K562 (cell line): ENCODE measurements around the gene PTGIS. TPM values are rescaled to one million over a fixed set of nuclear protein-coding genes. Genes with fewer than 3 reads are reported as not detected.

Source experiments
- PRDM10 ChIP-seq: fragments of 450-650 bp; IDR thresholded peaks from 2 replicates; pipeline ENCODE4 v1.6.1; 2018; ENCODE audit not compliant: partially characterized antibody
- polyA plus RNA-seq, 8 experiments: library from polyadenylated mRNA; depleted of rRNA in 4 of 8; stranded (reverse) in 5 of 8; unstranded in 3 of 8; fragments of >200 nt; fragmentation: Nextera tagmentation in 2 of 8; fragmentation: Illumina TruSeq in 1 of 8; extraction: Ambion mirVana in 2 of 8; extraction: Trizol in 1 of 8; gene quantifications; 2 replicates each; pipeline versions ENCODE4 v1.2.1 to v1.2.3, GENCODE V29; 2011 to 2014; ENCODE audit warnings: inconsistent platforms in 1 of 8, missing spikeins in 1 of 8
- total RNA-seq, 7 experiments: library from RNA; depleted of rRNA in 6 of 7; stranded (reverse); fragments of >200 nt in 6 of 7; fragmentation: Illumina TruSeq in 2 of 7; extraction: Trizol in 2 of 7; gene quantifications; 2 replicates each; pipeline versions ENCODE4 v1.2.1 to v1.2.3, GENCODE V29; 2011 to 2021; ENCODE audit warnings: low replicate concordance in 1 of 7

PTGIS gene
- total and polyA plus RNA-seq, 9 of the 15 experiments (the other 6 are each of a cell fraction or from before 2014, with no cell fraction given), result not detected

GRCh38 chr20:49455691-49456090 lies 112.2 kb downstream of the PTGIS start (continued):
- no peak for TF ChIP-seq PRDM10

Other genes with a start within 250 kb of the PTGIS start
- not detected in 2 replicates for gene KCNB1, start 85.5 kb downstream of the PTGIS start, total RNA-seq (2014; rRNA removed)
- gene KCNB1, start 85.5 kb downstream of the PTGIS start, total RNA-seq (2014; rRNA removed; fragmentation: Illumina TruSeq; extraction: Trizol), result not detected in 2 replicates
- not detected in 2 replicates for gene KCNB1, start 85.5 kb downstream of the PTGIS start, total RNA-seq (2015; rRNA removed; fragmentation: Illumina TruSeq; extraction: Trizol)
- 0.02 TPM in 1 of 2 replicates, not detected in the other for gene KCNB1, start 85.5 kb downstream of the PTGIS start, total RNA-seq (2021)
- not detected in 2 replicates for gene KCNB1, start 85.5 kb downstream of the PTGIS start, polyA plus RNA-seq (2011; rRNA removed)
- gene KCNB1, start 85.5 kb downstream of the PTGIS start, polyA plus RNA-seq (2014; fragmentation: Illumina TruSeq; extraction: Trizol), result not detected in 2 replicates
- gene KCNB1, start 85.5 kb downstream of the PTGIS start, polyA plus RNA-seq (2014; fragmentation: Nextera tagmentation; extraction: Ambion mirVana), result under 1 TPM; 0.01 to 0.06 TPM
- gene KCNB1, start 85.5 kb downstream of the PTGIS start, polyA plus RNA-seq (2014; rRNA removed), result not detected in 2 replicates
- gene B4GALT5, start 145.7 kb upstream of the PTGIS start, total RNA-seq (2014; rRNA removed), result 8.5 and 9.6 TPM in 2 replicates
- 23.4 and 24.2 TPM in 2 replicates for gene B4GALT5, start 145.7 kb upstream of the PTGIS start, total RNA-seq (2014; rRNA removed; fragmentation: Illumina TruSeq; extraction: Trizol)
- 24.1 and 25.4 TPM in 2 replicates for gene B4GALT5, start 145.7 kb upstream of the PTGIS start, total RNA-seq (2015; rRNA removed; fragmentation: Illumina TruSeq; extraction: Trizol)
- 23.7 and 25.7 TPM in 2 replicates for gene B4GALT5, start 145.7 kb upstream of the PTGIS start, total RNA-seq (2021)
- gene B4GALT5, start 145.7 kb upstream of the PTGIS start, polyA plus RNA-seq (2011; rRNA removed), result 22.2 and 32.4 TPM in 2 replicates
- 30.9 and 32.6 TPM in 2 replicates for gene B4GALT5, start 145.7 kb upstream of the PTGIS start, polyA plus RNA-seq (2014; fragmentation: Illumina TruSeq; extraction: Trizol)
- gene B4GALT5, start 145.7 kb upstream of the PTGIS start, polyA plus RNA-seq (2014; fragmentation: Nextera tagmentation; extraction: Ambion mirVana), result 10 to 100 TPM; 12.2 to 17.5 TPM
- 16.4 and 20.0 TPM in 2 replicates for gene B4GALT5, start 145.7 kb upstream of the PTGIS start, polyA plus RNA-seq (2014; rRNA removed)
- 5.0 and 11.7 TPM in 2 replicates for gene SLC9A8, start 244.7 kb upstream of the PTGIS start, total RNA-seq (2014; rRNA removed)
- 4.9 and 5.9 TPM in 2 replicates for gene SLC9A8, start 244.7 kb upstream of the PTGIS start, total RNA-seq (2014; rRNA removed; fragmentation: Illumina TruSeq; extraction: Trizol)
- 4.9 and 9.7 TPM in 2 replicates for gene SLC9A8, start 244.7 kb upstream of the PTGIS start, total RNA-seq (2015; rRNA removed; fragmentation: Illumina TruSeq; extraction: Trizol)
- gene SLC9A8, start 244.7 kb upstream of the PTGIS start, total RNA-seq (2021), result 8.0 and 8.8 TPM in 2 replicates
- 2.9 and 4.4 TPM in 2 replicates for gene SLC9A8, start 244.7 kb upstream of the PTGIS start, polyA plus RNA-seq (2011; rRNA removed)
- 5.7 and 6.3 TPM in 2 replicates for gene SLC9A8, start 244.7 kb upstream of the PTGIS start, polyA plus RNA-seq (2014; fragmentation: Illumina TruSeq; extraction: Trizol)
- under 1 TPM; 0.56 to 0.76 TPM for gene SLC9A8, start 244.7 kb upstream of the PTGIS start, polyA plus RNA-seq (2014; fragmentation: Nextera tagmentation; extraction: Ambion mirVana)
- gene SLC9A8, start 244.7 kb upstream of the PTGIS start, polyA plus RNA-seq (2014; rRNA removed), result 4.7 and 5.4 TPM in 2 replicates